Measurements from ENCODE around the gene PALLD.
A peak's percentile ranks its signal among the peaks of the same experiment; 100 is the strongest.
"Not testable (repeated sequence)": the region's sequence is repeated elsewhere in the genome, so short reads cannot be mapped to it uniquely, and the experiment has no call there.

The PALLD gene

DNA sequence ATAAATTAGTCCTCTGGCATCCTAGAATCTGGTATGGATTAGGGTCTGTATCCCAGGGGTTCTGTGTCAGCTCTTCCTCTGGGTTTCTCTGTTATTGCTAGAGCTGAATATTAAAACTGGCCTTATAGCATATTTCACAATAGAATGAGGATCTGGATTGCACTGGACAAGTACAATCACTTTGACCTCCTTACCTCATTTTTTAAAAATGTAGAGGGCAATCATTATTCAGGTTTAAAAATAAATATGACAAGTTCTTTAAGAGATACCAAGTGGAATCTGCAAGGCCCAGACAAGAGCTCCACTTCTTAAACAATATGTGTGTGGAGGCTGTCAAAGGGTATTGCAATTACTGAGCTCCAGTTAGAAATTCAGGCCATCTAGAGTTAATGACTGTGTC is 1.4 kb downstream of the PALLD start:
- no peak for DNase-seq

DNA sequence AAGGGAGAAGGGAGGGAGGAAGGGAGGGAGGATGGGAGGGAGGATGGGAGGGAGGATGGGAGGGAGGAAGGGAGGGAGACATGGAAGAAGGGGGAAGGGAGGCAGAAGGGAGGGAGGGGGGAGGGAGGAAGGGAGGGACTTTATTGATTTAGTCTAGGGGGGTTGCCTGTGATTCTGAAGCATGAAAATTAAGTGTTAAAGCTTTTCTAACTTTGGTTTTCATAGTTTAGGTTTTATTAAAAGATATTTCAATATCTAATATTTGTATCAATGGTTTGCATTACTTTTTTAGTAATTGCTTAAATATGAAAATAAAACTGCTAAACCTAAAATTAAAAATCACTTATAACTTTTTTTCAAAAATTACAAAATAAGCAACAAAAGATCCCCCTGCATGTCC is 2.4 kb downstream of the PALLD start:
- DNase-seq: no peak

DNA sequence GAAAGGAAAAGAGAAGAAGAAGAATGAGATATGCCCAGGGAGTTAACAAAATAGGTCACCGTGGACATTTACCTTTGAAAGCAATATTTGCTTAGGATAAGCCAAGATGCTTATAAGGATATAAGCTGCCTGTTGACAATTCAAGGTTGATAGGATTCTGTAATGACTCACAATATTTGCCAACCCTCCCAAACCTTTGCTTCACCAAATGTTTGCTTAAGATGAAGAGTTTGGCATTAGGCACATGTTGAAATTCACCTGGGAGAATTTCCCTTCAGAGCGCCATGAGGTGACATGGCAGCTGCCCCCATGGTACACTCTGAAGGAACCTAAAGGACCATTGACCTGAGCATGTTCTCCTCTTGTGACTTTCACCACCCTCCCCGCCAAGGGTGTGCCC is 4.6 kb downstream of the PALLD start:
- no peak for DNase-seq

- no peak for DNase-seq
Observed at GRCh38 chr4:168502861-168503260, 6.0 kb downstream of the PALLD start.

GRCh38 chr4:168503652-168504362 is 7.0 kb downstream of the PALLD start:
- no peak for DNase-seq

- no peak for DNase-seq
Observed at GRCh38 chr4:168504526-168504925, 7.7 kb downstream of the PALLD start.

DNA sequence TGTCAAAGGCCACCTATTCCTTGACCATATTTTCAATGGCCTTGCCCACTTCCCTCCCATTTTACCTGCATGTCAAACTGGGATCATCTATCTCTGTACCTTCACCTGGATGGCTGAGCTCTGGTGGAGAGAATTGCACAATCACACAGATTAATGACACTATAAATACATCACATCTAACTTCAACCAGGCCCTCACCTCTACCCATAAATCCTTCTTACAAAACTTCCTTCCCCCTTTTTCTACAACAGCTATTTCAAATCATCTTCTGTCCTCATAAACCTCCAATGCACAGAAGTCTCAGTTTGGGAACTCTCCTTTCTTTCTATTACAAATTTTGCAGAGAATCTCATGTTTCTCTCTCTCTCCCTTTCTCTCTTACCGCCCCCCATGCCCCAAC is 9.2 kb downstream of the PALLD start:
- DNase-seq: no peak

- DNase-seq: no peak
Observed at GRCh38 chr4:168507178-168507815, 10.4 kb downstream of the PALLD start.

DNA sequence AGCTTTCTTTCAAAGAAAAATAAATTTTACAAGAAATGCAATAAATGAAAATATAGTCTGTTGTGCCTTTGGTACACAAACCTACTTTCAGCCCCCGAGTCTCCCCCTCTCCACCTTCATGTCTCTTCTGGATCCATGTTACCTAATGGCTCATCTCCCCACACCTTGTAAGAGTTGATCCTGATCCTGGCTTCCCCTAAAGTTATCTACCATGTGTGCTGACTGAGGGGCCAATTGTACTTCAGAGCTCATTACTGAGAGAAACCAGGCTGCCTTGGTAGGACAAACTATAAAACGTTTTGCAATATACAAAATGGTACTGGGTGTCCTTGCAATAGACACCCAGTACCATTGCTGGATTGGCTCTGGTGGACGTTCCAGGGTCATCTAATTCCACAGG is 11.8 kb downstream of the PALLD start:
- DNase-seq: no peak

DNA sequence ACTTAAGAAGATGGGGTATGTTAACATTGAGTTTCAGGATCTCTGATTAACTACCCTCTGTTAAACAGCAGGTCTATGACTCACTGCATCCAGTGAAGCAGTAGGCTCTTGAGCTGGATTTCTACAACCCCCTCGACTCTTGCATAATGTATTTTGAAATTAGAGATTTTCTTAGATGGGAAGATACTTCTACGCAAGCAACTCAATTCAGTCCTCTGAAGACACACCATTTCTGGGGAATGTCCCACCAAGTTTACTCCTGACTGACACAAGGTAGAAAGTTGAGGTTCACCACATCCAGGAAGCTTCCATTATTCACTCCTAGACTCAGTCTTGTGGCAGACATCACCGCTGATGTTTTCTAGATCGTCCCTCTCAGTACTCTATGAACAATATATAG is 12.9 kb downstream of the PALLD start:
- DNase-seq: peak; percentile 31

DNA sequence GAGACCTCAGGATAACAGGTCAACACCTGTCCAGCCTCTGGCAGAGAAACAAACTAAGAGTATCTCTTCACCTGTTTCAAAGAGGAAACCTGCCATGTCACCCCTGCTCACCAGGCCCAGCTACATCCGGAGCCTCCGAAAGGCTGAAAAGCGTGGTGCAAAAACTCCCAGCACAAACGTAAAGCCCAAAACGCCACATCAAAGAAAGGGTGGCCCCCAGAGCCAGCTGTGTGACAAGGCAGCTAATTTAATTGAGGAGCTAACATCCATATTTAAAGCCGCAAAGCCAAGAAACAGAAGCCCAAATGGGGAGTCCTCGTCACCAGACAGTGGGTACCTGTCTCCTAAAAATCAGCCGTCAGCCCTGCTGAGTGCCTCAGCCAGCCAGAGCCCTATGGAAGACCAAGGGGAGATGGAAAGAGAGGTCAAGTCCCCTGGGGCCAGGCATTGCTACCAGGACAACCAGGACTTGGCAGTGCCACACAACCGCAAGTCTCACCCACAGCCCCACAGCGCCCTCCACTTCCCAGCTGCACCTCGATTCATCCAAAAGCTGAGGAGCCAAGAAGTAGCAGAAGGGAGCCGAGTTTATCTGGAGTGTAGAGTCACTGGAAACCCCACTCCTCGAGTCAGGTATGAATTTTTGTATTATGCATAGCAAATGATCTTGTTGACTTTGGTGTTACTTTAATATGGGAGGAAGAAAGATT is 15.1 kb downstream of the PALLD start:
- DNase-seq: peak; percentile 70

- DNase-seq: not testable (repeated sequence)
Observed at GRCh38 chr4:168513826-168514225, 17.0 kb downstream of the PALLD start.

DNA sequence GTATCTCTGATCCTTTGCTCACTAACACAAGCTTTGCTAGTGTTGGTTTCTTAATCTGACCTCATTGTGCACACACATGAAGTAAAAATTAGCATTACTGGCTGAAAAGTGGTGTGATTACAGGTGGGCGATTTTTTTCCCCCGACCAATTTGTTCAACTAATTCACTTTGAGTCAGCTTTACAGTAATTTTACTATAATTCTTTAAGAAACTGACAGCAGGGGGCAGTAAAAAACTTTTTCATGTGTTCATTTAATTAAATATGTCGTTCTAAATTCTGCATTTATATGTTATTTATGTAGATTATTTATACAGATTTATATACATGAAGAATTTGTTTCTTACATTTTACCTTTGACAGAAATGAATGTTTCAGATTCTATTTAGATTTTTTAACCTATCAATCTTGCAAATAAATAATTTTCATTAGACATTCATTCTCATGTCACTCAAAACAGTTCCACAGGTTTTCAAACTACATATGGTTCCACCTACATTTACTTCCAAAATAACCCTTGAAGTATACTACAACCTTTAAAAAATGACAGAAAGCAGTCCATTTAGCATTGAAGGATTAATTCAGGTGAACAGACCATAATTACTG is 17.5 kb downstream of the PALLD start:
- DNase-seq: peak; percentile 45

GRCh38 chr4:168515222-168516011 is 18.6 kb downstream of the PALLD start:
- no peak for DNase-seq

- no peak for DNase-seq
Observed at GRCh38 chr4:168516841-168517240, 20.0 kb downstream of the PALLD start.

DNA sequence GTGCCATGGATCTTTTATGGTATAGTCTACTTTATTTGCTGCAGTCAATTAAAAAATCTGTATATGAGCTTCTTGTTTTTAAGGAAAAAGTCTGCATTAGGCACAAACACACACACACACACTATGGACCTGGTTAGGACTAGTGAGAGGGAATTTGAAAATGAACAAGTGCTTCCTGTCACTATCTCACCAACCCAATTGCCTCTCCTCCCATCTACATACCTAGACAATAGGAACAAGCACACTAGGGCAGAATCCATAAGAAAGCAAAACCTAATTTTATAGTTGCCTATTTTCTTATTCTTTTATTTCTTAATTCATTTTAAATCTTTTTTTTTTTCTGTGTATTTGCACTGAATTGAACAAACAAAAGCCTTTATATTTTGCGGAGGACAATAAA is 22.7 kb downstream of the PALLD start:
- no peak for DNase-seq

DNA sequence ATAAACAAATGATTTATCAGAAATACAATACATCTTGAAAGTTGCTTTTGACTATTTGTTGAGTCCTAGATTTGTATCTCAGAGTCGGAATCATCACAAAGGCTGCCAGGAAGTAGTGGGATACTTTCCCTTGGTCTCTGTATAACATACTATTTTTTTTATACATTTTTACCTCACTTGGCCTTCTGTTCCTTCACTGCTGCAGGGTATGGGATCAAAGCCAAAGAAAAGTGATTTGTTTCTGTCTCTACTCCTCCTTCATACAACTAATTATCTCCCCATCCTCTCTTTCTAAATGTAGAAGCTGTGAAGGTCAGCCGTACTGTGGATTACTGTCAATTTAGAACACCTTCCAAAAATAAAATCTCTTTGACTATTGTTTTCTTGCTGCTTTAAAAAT is 24.9 kb downstream of the PALLD start:
- no peak for DNase-seq

- DNase-seq: no peak
Observed at GRCh38 chr4:168522356-168522755, 25.5 kb downstream of the PALLD start.

DNA sequence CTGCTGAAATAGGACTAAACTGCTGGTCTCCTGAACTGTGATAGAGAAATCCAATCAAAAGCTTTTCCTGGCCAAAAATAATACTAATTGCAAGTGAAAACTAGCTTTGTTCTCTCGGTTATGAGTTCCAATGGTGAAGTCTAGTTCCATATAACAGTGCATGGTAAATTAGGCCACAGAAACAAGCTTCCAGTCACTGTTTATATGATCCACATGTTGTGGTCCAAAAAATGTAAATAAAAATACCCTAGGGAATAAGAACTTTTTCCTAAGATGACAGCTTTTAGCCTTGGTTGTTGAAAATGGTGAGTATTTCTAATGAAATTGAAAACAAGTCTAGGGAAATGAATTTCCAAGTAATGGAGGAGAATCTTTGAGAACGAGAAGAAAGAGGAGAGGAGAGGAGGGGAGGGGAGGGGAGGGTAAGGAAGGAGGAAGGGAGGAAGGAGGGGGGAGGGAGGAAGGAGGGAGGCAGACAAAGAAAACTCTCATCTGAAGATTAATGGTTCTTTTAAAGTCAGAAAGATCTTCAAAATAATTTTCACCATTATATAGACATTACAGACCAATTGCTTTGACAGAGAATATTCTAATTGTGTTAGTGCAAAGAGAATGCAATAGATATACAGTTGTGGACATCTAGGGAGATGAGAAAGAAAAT is 26.1 kb downstream of the PALLD start:
- no peak for DNase-seq

DNA sequence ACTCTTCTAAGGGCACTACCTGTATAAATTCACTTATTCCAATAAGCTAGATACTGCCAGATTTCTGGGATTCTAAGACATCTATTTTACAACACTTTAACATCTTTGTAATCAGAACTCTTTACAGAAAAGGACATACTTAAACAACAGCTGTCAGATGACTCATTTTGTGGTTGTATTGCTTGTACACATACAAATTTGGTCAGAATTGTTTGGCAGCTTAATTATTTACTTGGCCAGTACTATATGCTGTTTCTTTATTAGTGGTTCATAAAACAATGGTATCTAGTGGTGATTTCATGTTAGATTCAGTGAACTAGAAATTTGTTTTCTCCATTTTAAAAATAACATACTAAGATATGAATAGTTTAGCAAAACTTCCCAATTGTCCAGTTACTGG is 27.2 kb downstream of the PALLD start:
- no peak for DNase-seq

DNA sequence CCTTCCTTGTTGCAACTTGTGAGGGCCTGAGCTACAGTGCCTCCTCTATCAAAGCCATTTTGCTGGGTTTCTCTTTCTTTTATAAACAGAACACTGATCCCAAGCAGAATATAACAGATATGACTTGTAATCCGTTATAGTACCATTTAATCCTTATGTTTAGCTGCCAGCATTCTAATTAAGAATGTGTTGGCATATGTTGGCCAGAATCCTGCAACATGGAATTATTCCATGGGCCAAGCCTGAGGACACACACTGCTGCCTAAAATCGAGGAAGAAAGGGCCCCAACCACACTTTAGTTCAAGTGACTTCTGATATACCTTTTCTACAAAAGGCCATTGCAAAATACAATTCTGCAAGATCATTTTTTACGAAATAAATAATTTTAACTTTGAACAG is 28.0 kb downstream of the PALLD start:
- no peak for DNase-seq

DNA sequence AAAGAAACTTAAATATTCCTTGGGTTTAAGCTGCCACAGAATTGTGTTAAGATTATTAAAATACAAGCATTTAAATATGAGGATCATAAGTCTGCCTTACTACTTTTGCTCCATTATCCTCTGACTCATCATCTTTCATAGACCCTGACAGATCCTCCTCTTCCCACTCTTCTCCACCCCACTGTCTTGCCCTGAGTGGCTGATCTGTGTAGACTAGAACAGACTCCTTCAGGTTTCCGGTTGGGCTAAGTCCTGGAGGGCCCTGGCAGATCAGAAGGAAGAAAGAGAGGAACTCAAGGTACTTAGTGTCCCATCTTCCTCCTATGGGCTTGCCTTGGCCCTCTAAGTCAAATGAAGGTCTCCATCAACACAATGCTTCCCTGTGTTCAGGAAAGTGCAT is 30.7 kb downstream of the PALLD start:
- DNase-seq: no peak
